HEK293 (cell line): ENCODE data around the gene HOXD12.
A peak's percentile ranks its signal among the peaks of the same experiment; 100 is the strongest.

ENCODE experiments used
- FEZF1 ChIP-seq: fragments of 450-650 bp; formaldehyde crosslinking; IDR thresholded peaks from 2 replicates; pipeline ENCODE4 v1.5.1; 2016; ENCODE audit warnings: missing biosample characterization, missing genetic modification characterization
- GFI1B ChIP-seq: fragments of 450-650 bp; formaldehyde crosslinking; IDR thresholded peaks from 2 replicates; pipeline ENCODE4 v1.5.1; 2016; ENCODE audit warnings: missing biosample characterization, missing genetic modification characterization
- GLIS1 ChIP-seq: fragments of 450-650 bp; formaldehyde crosslinking; IDR thresholded peaks from 2 replicates; pipeline ENCODE4 v1.5.1; 2016; ENCODE audit warnings: missing biosample characterization, missing genetic modification characterization
- HOXC10 ChIP-seq: sonication (generic); formaldehyde crosslinking; IDR thresholded peaks from 2 replicates; pipeline ENCODE4 v1.8.1; 2023; ENCODE audit warnings: mild to moderate bottlenecking, missing genetic modification reagents
- MYNN ChIP-seq: fragments of 450-650 bp; formaldehyde crosslinking; IDR thresholded peaks from 2 replicates; pipeline ENCODE4 v1.5.1; 2016; ENCODE audit warnings: missing biosample characterization, missing genetic modification characterization, borderline replicate concordance
- OSR2 ChIP-seq: fragments of 450-650 bp; formaldehyde crosslinking; IDR thresholded peaks from 2 replicates; pipeline ENCODE4 v1.5.1; 2016; ENCODE audit warnings: missing biosample characterization, missing genetic modification characterization
- SP2 ChIP-seq: fragments of 450-650 bp; formaldehyde crosslinking; IDR thresholded peaks from 2 replicates; pipeline ENCODE4 v1.5.1; 2016; ENCODE audit warnings: missing biosample characterization, missing genetic modification characterization
- TRIM28 ChIP-seq: IDR thresholded peaks from 2 replicates; pipeline ENCODE4 v1.6.1; 2011; ENCODE audit warnings: low read length, control low read depth, borderline replicate concordance
- ZBTB1 ChIP-seq: fragments of 450-650 bp; formaldehyde crosslinking; IDR thresholded peaks from 2 replicates; pipeline ENCODE4 v1.5.1; 2016; ENCODE audit warnings: missing biosample characterization, missing genetic modification characterization
- ZBTB10 ChIP-seq: fragments of 450-650 bp; formaldehyde crosslinking; IDR thresholded peaks from 2 replicates; pipeline ENCODE4 v1.5.1; 2016; ENCODE audit warnings: missing biosample characterization, missing genetic modification characterization
- ZEB2 ChIP-seq: fragments of 450-650 bp; formaldehyde crosslinking; IDR thresholded peaks from 2 replicates; pipeline ENCODE4 v1.5.1; 2016; ENCODE audit warnings: missing biosample characterization, missing genetic modification characterization
- ZFHX2 ChIP-seq: fragments of 450-650 bp; formaldehyde crosslinking; conservative IDR thresholded peaks from 2 replicates; pipeline ENCODE4 v1.5.1; 2016; ENCODE audit warnings: missing biosample characterization, missing genetic modification characterization
- ZFP41 ChIP-seq: fragments of 450-650 bp; formaldehyde crosslinking; IDR thresholded peaks from 2 replicates; pipeline ENCODE4 v1.5.1; 2016; ENCODE audit warnings: missing biosample characterization, missing genetic modification characterization, borderline replicate concordance
- ZNF10 ChIP-seq: fragments of 450-650 bp; formaldehyde crosslinking; IDR thresholded peaks from 2 replicates; pipeline ENCODE4 v1.5.1; 2017; ENCODE audit warnings: missing biosample characterization, missing genetic modification characterization
- ZNF148 ChIP-seq: fragments of 450-650 bp; formaldehyde crosslinking; IDR thresholded peaks from 2 replicates; pipeline ENCODE4 v1.5.0; 2017; ENCODE audit warnings: missing biosample characterization, missing genetic modification characterization, borderline replicate concordance
- ZNF19 ChIP-seq: fragments of 450-650 bp; formaldehyde crosslinking; IDR thresholded peaks from 2 replicates; pipeline ENCODE4; 2016; ENCODE audit warnings: missing biosample characterization, missing genetic modification characterization, low read depth
- ZNF2 ChIP-seq: fragments of 450-650 bp; formaldehyde crosslinking; IDR thresholded peaks from 2 replicates; pipeline ENCODE4 v1.5.1; 2016; ENCODE audit warnings: missing biosample characterization, missing genetic modification characterization
- ZNF211 ChIP-seq: fragments of 450-650 bp; formaldehyde crosslinking; IDR thresholded peaks from 2 replicates; pipeline ENCODE4 v1.5.1; 2016; ENCODE audit warnings: low read depth, missing biosample characterization, missing genetic modification characterization
- ZNF221 ChIP-seq: fragments of 450-650 bp; formaldehyde crosslinking; IDR thresholded peaks from 2 replicates; pipeline ENCODE4 v1.5.1; 2017; ENCODE audit warnings: missing biosample characterization, missing genetic modification characterization, borderline replicate concordance
- ZNF223 ChIP-seq: fragments of 450-650 bp; formaldehyde crosslinking; IDR thresholded peaks from 2 replicates; pipeline ENCODE4 v1.5.1; 2016; ENCODE audit warnings: missing biosample characterization, missing genetic modification characterization
- ZNF302 ChIP-seq: fragments of 450-650 bp; formaldehyde crosslinking; IDR thresholded peaks from 2 replicates; pipeline ENCODE4 v1.5.1; 2016; ENCODE audit warnings: missing biosample characterization, missing genetic modification characterization, low read depth
- ZNF394 ChIP-seq: fragments of 450-650 bp; formaldehyde crosslinking; IDR thresholded peaks from 2 replicates; pipeline ENCODE4 v1.5.1; 2016; ENCODE audit warnings: missing biosample characterization, missing genetic modification characterization, mild to moderate bottlenecking, moderate library complexity, borderline replicate concordance
- ZNF404 ChIP-seq: fragments of 450-650 bp; formaldehyde crosslinking; IDR thresholded peaks from 2 replicates; pipeline ENCODE4 v1.5.1; 2017; ENCODE audit warnings: missing biosample characterization, missing genetic modification characterization
- ZNF423 ChIP-seq: fragments of 450-650 bp; formaldehyde crosslinking; IDR thresholded peaks from 2 replicates; pipeline ENCODE4 v1.5.1; 2016; ENCODE audit warnings: missing biosample characterization, missing genetic modification characterization
- ZNF473 ChIP-seq: fragments of 450-650 bp; formaldehyde crosslinking; IDR thresholded peaks from 2 replicates; pipeline ENCODE4 v1.5.1; 2017; ENCODE audit warnings: missing biosample characterization, missing genetic modification characterization
- ZNF585B ChIP-seq: fragments of 450-650 bp; formaldehyde crosslinking; IDR thresholded peaks from 2 replicates; pipeline ENCODE4 v1.5.1; 2016; ENCODE audit warnings: missing biosample characterization, missing genetic modification characterization
- ZNF610 ChIP-seq: fragments of 450-650 bp; formaldehyde crosslinking; IDR thresholded peaks from 2 replicates; pipeline ENCODE4 v1.5.1; 2016; ENCODE audit warnings: missing biosample characterization, missing genetic modification characterization, borderline replicate concordance
- ZNF629 ChIP-seq: fragments of 450-650 bp; formaldehyde crosslinking; IDR thresholded peaks from 2 replicates; pipeline ENCODE4 v1.5.1; 2017; ENCODE audit warnings: missing biosample characterization, missing genetic modification characterization
- ZNF670 ChIP-seq: fragments of 450-650 bp; formaldehyde crosslinking; IDR thresholded peaks from 2 replicates; pipeline ENCODE4 v1.5.1; 2016; ENCODE audit warnings: missing biosample characterization, missing genetic modification characterization, low read depth
- ZNF677 ChIP-seq: fragments of 450-650 bp; IDR thresholded peaks from 2 replicates; pipeline ENCODE4 v1.5.0; 2018; ENCODE audit warnings: missing biosample characterization, mild to moderate bottlenecking, missing genetic modification characterization, moderate library complexity
- ZNF707 ChIP-seq: fragments of 450-650 bp; formaldehyde crosslinking; IDR thresholded peaks from 2 replicates; pipeline ENCODE4 v1.5.1; 2016; ENCODE audit warnings: missing biosample characterization, missing genetic modification characterization
- ZNF76 ChIP-seq: fragments of 450-650 bp; formaldehyde crosslinking; IDR thresholded peaks from 2 replicates; pipeline ENCODE4; 2016; ENCODE audit warnings: low read depth, missing biosample characterization, missing genetic modification characterization, borderline replicate concordance
- ZNF792 ChIP-seq: fragments of 450-650 bp; formaldehyde crosslinking; IDR thresholded peaks from 2 replicates; pipeline ENCODE4 v1.5.1; 2016; ENCODE audit warnings: missing biosample characterization, missing genetic modification characterization
- ZNF830 ChIP-seq: fragments of 450-650 bp; IDR thresholded peaks from 2 replicates; pipeline ENCODE4 v1.5.0; 2018; ENCODE audit warnings: missing biosample characterization, missing genetic modification characterization, low read depth, mild to moderate bottlenecking, moderate library complexity
- ZNF837 ChIP-seq: fragments of 450-650 bp; formaldehyde crosslinking; IDR thresholded peaks from 2 replicates; pipeline ENCODE4 v1.5.1; 2016; ENCODE audit warnings: missing biosample characterization, missing genetic modification characterization
- TF ChIP-seq, protein P1 (sequence below): fragments of 450-650 bp; formaldehyde crosslinking; IDR thresholded peaks from 2 replicates; pipeline ENCODE4 v1.5.1; 2017; ENCODE audit warnings: missing biosample characterization, missing genetic modification characterization

The HOXD12 gene

GRCh38 chr2:176080540-176081375, 18.8 kb upstream of the HOXD12 start (continued):
- TF ChIP-seq GFI1B (tag by site-specific recombination) = no peak
- TF ChIP-seq ZNF221 = no peak
- no peak for TF ChIP-seq ZNF394 (tag by site-specific recombination)
- no peak for TF ChIP-seq ZNF585B
- no peak for TF ChIP-seq ZNF830
- TF ChIP-seq ZNF10 (tag by site-specific recombination) = no peak
- no peak for TF ChIP-seq ZNF473 (tag by site-specific recombination)
- TF ChIP-seq ZNF670 (tag by site-specific recombination) = no peak
- no peak for TF ChIP-seq ZNF211 (tag by site-specific recombination)
- TF ChIP-seq ZBTB1 (tag by site-specific recombination) = no peak
- TF ChIP-seq ZBTB10 (tag by site-specific recombination) = no peak
- no peak for TF ChIP-seq ZNF148 (tag by site-specific recombination)
- TF ChIP-seq SP2 (tag by site-specific recombination) = no peak
- no peak for TF ChIP-seq TRIM28
- no peak for TF ChIP-seq ZNF76 (tag by site-specific recombination)
- no peak for TF ChIP-seq HOXC10
- no peak for TF ChIP-seq ZNF792 (tag by site-specific recombination)
- TF ChIP-seq ZNF707 (tag by site-specific recombination) = no peak
- TF ChIP-seq ZNF404 = no peak
- peak; percentile 19; the same call in 1 of the 2 replicates for TF ChIP-seq ZNF629 (tag by site-specific recombination)
- TF ChIP-seq ZFP41 (tag by site-specific recombination) = no peak
- TF ChIP-seq ZNF423 (tag by site-specific recombination) = no peak
- no peak for TF ChIP-seq MYNN (tag by site-specific recombination)
- no peak for TF ChIP-seq ZNF837 (tag by site-specific recombination)
- TF ChIP-seq ZNF677 = no peak
- TF ChIP-seq FEZF1 (tag by site-specific recombination) = no peak
- no peak for TF ChIP-seq GLIS1
- TF ChIP-seq ZNF19 (tag by site-specific recombination) = no peak
- no peak for TF ChIP-seq ZEB2
- 0 out of 2 replicates have a peak, but pooled peaks have one; percentile 43 for TF ChIP-seq OSR2 (tag by site-specific recombination)
- TF ChIP-seq ZNF223 = no peak
- no peak for TF ChIP-seq ZNF610 (tag by site-specific recombination)
- no peak for TF ChIP-seq ZNF302 (tag by site-specific recombination)
- 0 out of 2 replicates have a peak, but pooled peaks have one; percentile 13 for TF ChIP-seq ZNF2 (tag by site-specific recombination)
- peak; percentile 84 for TF ChIP-seq ZFHX2 (tag by site-specific recombination)
- TF ChIP-seq, protein P1, sequence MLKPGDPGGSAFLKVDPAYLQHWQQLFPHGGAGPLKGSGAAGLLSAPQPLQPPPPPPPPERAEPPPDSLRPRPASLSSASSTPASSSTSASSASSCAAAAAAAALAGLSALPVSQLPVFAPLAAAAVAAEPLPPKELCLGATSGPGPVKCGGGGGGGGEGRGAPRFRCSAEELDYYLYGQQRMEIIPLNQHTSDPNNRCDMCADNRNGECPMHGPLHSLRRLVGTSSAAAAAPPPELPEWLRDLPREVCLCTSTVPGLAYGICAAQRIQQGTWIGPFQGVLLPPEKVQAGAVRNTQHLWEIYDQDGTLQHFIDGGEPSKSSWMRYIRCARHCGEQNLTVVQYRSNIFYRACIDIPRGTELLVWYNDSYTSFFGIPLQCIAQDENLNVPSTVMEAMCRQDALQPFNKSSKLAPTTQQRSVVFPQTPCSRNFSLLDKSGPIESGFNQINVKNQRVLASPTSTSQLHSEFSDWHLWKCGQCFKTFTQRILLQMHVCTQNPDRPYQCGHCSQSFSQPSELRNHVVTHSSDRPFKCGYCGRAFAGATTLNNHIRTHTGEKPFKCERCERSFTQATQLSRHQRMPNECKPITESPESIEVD (tag by site-specific recombination) = no peak
